ENCODE measurements around the gene EPB41L5.
"Not testable (repeated sequence)": the region's sequence is repeated elsewhere in the genome, so short reads cannot be mapped to it uniquely, and the experiment has no call there.

The EPB41L5 gene

DNA sequence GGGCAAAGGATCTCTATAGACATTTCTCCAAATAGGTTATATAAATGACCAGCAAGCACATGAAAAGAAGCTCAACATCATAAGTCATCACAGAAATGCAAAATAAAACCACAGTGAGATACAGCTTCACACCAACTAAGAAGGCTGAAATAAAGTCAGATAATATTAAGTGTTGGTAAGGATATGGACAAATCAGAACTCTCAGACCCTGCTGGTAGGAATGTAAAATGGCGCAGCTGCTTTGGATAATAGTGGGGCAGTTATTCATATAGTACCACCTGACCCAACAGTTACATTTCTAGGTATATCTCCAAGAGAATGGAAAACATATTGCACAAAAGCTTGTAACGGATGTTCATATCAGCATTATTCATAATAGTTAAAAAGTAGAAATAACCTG lies 14.0 kb downstream of the EPB41L5 start:
- H3K27ac ChIP-seq = no peak overlapping the region

DNA sequence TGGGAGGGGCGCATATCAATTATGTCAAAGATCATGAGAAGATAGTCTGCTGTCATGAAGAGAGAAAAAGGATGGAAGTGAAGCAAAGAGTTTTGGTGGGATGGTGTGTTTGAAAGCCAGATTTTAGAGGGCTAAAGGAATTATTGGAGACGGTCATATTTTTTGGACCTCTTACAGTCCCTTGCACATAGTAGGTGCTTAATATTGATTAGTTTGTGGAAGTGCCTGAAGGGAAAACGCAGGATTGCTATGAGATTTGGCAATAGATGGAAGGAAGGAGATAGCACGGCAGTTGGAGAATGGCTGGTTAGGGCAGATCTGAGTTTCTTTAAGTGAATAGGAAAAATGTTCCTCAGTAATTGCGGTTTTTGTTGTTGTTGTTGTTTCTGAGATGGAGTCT lies 15.9 kb downstream of the EPB41L5 start:
- Histone ChIP-seq H3K27ac (no peak overlapping the region), H3K4me3 (no peak overlapping the region)

More for the DNA sequence above, 14.0 kb downstream of the EPB41L5 start:
- no peak overlapping the region for H3K4me3 ChIP-seq

DNA sequence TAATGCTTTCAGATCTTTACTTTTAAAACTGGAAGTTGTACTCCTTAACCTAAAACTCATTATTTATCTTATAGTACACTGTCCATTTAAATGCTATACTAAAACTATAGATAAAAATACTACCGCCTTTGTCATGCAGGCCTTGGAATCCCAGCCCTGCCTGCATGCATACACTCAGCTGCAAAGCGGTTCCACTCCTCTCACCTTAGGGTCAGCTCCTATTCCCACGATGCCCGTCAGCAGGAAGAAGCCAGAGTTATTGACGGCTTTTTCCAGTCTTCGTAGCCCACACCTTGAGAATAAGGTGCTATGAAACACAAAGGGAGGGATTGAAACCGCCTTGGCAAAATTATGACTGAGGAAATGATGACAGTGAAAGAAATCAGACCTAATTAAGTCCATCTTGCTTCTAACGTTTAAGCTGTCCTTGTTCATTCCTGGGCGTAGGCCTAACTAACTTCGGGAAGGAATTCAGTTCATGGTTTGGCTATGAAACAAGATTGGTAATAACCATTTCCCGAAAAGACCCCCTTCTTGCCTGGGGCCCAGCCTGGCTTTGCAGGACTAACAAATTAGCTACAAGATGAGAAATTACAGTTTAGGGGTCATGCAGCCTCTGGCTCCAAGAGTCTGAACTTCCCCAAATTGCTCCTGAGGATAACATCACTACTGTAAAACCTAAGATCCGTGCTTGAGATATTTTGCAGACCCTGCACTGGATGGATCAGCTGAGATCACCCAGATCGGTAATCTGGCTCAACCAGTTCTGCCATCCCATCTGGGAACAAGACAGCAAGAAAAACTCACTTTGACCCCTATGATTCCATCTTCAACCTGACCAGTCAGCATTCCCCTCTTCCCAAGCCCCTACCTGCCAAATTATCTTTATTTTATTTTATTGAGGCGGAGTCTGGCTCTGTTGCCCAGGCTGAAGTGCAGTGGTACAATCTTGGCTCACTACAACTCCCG lies 17.1 kb downstream of the EPB41L5 start:
- Histone ChIP-seq H3K4me3 (no peak overlapping the region), H3K27ac (no peak overlapping the region)

DNA sequence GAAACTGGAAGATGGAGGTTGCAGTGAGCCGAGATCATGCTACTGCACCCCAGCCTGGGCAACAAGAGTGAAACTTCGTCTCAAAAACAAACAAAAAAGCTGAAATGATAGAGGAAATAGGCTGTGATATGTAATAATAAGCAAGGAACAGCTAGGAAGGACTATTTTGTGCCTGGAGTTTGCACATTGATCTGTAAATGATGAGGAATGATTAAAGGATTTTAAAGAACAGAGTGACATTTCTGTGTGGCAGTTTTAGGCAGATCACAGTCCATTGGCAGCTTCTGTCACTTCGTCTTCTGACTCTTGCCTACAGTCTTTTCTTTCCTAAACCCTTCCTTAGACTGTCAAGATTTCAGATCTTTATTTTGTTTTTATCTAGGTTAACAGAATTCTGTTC lies 19.4 kb downstream of the EPB41L5 start:
- Histone ChIP-seq H3K27ac (no peak overlapping the region), H3K4me3 (no peak overlapping the region)

DNA sequence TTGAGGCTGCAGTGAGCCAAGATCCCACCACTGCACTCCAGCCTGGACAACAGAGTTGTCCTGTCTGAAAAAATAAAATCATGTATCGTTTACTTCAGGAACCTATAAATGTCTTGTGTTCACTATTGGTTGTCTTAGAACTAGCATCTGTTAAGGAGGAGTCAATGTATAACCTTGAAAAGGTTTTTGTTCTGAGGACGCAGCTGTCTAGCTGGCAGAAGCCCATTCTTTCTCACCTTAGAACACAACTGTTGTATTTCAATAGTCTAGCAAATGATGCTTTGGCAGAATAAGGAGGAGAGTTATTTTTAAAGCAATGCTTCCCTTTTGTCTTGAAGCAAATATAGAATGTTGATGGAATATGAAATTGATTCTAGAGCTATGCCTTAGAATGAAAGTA lies 21.1 kb downstream of the EPB41L5 start:
- Histone ChIP-seq H3K27ac (no peak overlapping the region), H3K4me3 (no peak overlapping the region)

DNA sequence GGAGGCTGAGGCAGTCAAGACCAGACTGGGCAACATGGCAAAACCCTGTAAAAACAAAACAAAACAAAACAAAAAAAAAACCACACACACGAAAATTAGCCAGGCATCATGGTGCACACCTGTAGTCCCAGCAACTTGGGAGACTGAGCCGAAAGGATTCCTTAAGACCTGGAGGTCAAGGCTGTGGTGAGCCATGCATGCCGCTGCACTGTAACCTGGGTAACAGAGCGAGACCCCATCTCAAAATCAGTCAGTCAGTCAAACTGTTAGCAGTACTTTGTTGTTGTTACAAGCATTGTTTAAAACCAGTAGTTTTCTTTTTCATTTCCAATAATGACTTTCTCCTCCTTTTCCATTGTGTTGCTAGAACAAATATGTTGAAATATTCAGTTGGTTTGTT lies 21.7 kb downstream of the EPB41L5 start:
- H3K4me3 ChIP-seq = no peak overlapping the region
- H3K27ac ChIP-seq = no peak overlapping the region

DNA sequence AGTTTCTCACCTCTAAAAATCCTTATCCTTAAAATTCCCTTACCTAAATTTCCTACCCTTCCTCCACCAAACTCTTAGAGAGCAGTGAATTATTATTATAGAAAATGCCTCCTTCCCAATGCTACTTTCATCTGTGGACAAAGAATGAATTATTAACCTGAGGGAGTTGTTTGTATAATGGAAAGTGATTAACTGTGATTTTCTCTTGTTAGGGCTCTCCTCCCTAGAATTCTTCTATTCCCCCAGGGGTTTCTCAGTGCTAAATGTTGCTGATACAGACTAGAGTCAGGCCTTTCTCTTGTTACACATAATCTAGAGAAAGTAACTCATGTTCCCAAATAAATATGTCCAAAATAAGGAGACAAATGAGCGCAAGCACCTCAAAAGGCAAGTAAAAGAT lies 23.3 kb downstream of the EPB41L5 start:
- Histone ChIP-seq H3K27ac (no peak overlapping the region), H3K4me3 (no peak overlapping the region)

DNA sequence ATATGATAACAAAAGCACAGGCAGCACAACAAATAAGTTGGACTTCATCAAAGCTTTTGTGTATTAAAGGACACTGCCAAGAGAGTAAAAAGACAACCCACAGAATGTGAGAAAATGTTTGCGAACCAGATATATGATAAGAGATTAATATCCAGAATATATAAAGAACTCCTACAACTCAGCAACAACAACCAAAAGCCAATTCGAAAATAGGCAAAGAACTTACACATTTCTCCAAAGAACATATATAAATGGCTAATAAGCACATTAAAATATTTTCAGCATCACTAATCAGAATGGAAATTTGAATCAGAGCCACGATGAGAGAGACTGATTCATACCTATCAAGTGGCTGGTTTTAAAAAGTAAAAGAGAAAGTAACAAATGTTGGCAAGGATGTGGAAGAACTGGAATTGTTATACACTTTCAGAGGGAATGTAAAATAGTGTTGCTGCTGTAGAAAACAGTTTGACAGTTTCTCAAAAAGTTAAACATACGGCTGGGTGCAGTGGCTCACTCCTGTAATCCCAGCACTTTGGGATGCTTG lies 25.2 kb downstream of the EPB41L5 start:
- no peak overlapping the region for H3K4me3 ChIP-seq
- H3K27ac ChIP-seq = no peak overlapping the region

DNA sequence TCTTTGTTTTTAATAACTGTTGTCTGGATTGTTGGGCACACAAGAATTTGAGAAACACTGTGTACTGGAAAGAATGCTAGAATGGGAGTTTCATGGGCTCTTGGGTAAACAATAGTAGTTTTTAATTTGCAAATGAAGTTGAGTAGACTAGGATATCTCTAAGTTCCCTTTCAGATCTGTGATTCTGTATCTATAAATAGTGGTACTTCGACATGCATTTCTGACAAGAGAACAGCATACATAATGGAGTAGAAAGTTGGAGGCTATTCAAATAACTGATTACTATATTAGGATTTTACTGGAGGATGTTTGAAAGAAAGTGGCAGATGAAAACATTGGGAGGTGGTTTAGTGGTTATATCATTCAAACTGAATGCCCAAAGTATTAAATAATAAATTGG lies 29.5 kb downstream of the EPB41L5 start:
- no peak overlapping the region for H3K4me3 ChIP-seq
- H3K27ac ChIP-seq = no peak overlapping the region

DNA sequence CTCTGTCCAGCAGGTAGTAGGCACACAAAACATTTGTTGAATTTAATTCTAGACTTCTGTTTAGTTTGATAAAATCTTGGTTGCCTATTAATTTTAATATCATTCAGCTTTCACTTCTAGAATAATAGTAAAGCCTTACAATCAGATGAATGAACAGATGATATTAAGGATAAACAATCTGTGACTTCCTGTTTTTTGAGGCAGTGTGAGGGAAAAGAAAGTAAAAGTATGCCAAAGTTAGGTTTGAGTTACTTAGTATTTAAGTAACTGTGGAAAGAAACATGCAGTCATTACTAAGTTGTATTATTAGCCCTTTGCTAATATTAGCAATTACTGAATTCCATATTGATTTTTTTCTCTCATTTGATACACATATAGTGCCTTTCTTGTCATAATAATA lies 31.5 kb downstream of the EPB41L5 start:
- Histone ChIP-seq H3K4me3 (no peak overlapping the region), H3K27ac (no peak overlapping the region)

DNA sequence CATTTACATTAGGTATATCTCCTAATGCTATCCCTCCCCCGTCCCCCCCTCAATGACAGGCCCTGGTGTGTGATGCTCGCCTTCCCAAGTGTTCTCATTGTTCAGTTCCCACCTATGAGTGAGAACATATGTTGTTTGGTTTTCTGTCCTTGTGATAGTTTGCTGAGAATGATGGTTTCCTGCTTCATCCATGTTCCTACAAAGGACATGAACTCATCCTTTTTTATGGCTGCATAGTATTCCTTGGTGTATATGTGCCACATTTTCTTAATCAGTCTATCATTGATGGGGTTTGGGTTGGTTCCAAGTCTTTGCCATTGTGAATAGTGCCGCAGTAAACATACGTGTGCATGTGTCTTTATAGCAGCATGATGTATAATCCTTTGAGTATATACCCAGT lies 32.9 kb downstream of the EPB41L5 start:
- not testable (repeated sequence) for H3K27ac ChIP-seq, H3K4me3 ChIP-seq

DNA sequence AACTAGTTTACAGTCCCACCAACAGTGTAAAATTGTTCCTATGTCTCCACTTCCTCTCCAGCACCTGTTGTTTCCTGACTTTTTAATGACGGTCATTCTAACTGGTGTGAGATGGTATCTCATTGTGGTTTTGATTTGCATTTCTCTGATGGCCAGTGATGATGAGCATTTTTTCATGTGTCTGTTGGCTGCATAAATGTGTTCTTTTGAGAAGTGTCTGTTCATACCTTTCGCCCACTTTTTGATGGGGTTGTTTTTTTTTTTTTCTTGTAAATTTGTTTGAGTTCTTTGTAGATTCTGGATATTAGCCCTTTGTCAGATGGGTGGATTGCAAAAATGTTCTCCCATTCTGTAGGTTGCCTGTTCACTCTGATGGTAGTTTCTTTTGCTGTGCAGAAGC lies 33.4 kb downstream of the EPB41L5 start:
- H3K27ac ChIP-seq, H3K4me3 ChIP-seq: not testable (repeated sequence)

DNA sequence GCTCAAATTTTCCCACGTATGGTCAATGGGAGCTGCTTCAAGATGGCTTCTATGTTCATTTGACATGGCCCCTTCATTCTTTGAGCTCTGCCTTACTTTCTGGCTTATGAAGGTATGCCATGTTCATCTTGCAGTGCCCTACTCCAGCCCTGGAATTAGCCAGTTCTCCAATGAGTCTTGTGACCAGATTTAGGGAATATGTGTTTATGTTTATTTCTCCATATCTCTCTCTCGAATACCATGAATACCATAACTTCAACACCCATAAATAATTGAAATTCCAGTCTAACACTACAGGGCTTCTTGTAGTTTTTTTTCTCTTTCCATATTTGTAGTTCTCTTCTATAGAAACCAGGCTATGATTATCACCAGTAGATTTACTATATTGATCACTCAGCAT lies 39.7 kb downstream of the EPB41L5 start:
- H3K27ac ChIP-seq = no peak overlapping the region

DNA sequence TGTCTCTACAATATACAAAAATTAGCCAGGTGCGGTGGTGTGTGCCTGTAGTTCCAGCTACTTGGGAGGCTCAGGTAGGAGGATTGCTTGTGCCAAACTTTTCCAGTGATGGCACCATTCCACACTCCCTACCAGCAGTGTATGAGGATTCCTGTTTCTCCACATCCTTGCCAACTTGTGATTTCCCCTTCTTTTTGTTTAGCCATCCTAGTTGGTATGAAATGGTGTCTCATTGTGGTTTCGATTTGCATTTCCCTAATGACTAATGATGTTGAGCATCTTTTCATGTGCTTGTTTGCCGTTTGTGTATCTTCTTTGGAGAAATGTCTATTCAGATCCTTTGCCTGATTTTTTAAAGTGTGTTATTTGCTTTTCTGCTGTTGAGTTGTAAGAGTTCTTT lies 41.0 kb downstream of the EPB41L5 start:
- H3K4me3 ChIP-seq = no peak overlapping the region
- no peak overlapping the region for H3K27ac ChIP-seq

More for the DNA sequence above, 39.7 kb downstream of the EPB41L5 start:
- no peak overlapping the region for H3K4me3 ChIP-seq

DNA sequence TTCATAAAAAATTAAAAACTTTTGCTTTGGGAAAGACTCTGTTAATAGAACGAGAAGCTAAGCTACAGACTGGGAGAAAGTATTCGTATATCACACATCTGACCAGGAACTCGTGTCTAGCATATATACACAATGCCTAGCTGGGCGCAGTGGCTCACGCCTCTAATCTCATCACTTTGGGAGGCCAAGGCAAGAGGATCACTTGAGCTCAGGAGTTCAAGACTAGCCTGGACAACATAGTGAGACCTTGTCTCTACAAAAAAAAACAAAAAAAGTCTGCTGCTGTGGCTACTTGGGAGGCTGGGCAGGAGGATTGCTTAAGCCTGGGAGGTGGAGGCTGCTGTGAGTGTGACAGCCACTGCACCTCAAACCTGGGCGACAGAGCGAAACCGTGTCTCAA lies 46.6 kb downstream of the EPB41L5 start:
- H3K4me3 ChIP-seq = no peak overlapping the region
- no peak overlapping the region for H3K27ac ChIP-seq

DNA sequence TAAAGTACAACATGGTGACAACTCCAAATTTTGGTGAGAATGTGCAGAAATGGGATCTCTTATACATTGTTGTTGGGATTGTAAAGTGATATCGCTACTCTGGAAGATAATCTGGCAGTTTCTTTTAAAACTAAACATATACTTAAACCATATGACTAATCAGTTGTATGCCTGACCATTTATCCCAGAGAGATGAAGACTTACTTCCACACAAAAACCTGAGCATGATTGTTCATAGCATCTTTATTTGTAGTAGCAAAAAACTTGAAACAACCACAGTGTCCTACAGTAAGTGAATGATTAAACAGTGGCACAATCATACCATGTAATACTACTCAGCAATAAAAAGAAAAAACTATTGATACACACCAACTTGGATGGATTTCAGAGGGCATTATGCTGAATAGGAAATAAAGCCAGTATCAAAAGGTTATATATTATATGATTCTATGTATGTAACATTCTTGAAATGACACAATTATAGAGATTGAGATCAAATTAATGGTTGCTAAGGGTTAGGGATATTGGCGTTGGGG lies 47.3 kb downstream of the EPB41L5 start:
- Histone ChIP-seq H3K27ac (no peak overlapping the region), H3K4me3 (no peak overlapping the region)

DNA sequence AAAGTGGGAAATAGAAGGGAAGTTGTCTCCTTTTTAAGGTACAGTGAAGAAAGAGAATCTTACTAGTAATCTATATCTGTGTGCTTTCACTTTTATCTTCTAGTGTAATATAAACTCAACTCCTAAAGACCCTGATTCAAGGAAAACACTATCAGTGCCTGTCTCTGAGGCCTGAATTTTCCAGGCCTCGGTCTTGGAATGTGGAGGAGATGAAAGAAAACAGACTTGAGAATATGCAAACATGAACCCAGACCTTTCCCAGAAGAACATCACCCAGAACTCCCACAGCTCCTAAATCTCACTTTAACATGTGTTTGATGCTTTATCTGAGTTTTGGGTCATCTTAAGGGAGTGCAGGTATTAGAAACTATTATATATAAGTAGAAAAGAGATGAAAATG lies 51.8 kb downstream of the EPB41L5 start:
- Histone ChIP-seq H3K4me3 (no peak overlapping the region), H3K27ac (no peak overlapping the region)

DNA sequence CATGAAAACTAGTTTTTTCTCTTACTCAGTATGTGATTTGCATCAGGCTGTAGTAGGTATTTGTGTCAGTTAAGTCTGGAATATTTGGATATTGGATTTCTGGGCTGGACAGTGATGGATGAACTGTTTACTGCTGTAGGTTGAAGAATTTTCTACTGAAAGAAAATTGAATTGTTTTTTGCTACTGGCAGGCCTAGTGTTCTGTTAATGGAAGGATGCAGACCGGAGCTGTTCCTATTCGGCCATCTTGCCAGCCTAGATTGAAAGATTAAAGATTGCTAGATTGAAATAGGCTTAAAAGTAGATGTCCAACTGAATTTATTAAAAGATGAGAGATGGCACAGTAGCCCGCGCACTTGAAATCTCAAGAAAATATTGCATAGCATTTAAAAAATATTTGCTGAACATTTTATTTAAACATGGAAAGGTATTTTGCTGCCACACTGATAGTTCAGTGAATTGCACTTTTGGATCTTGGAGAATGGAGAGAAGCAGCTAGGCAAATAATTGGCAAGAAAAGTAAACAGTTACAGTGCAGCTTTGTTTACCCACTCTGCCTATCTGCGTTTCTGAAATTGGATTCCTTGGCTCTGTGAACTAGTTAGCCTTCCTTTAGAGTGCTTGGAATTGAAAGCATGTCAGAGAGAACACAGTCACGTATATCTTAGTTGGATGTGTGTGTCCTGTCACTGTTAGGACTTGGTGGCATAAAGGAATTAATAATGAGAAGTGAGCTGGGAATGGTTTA lies 54.1 kb downstream of the EPB41L5 start:
- Histone ChIP-seq H3K27ac (no peak overlapping the region), H3K4me3 (no peak overlapping the region)

DNA sequence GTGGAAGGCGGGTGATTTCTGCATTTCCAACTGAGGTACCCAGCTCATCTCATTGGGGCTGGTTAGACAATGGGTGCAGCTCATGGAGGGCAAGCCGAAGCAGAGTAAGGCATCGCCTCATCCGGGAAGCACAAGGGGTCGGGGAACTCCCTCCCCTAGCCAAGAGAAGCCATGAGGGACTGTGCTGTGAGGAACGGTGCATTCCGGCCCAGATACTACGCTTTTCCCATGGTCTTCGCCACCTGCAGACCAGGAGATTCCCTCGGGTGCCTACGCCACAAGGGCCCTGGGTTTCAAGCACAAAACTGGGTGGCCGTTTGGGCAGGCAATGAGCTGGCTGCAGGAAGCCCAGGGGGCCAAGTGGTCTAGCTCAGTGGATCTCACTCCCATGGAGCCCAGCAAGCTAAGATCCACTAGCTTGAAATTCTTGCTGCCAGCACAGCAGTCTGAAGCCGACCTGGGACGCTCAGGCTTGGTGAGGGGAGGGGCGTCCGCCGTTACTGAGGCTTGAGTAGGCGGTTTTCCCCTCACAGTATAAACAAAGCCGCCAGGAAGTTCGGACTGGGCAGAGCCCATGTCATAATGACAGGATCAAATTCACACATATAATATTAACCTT lies 55.3 kb downstream of the EPB41L5 start:
- not testable (repeated sequence) for H3K4me3 ChIP-seq, H3K27ac ChIP-seq

DNA sequence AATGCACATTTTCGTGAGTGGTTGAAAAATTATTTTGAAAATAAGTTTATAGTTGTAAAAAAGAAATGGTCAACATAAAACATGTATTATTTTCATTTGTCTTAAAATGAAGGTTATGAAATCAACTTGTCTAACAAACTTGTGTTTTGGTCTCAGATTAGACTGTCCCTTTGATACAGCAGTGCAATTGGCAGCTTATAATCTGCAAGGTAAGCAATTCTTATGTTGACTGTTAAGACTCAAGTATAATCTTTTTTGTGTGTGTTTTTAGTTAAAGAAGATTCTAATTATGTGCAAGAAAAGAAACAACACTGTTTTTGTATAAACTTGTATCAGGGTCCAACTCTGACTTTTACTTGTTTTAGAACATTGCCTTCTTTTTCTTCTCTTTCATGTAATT lies 62.7 kb downstream of the EPB41L5 start:
- no peak overlapping the region for H3K27ac ChIP-seq

More for the DNA sequence above, 62.7 kb downstream of the EPB41L5 start:
- H3K4me3 ChIP-seq = no peak overlapping the region
